Measurements from ENCODE around the gene CREB3L4. TPM values are rescaled to one million over a fixed set of nuclear protein-coding genes. Genes with fewer than 3 reads are reported as not detected.

Gene CREB3L4
- total and polyA plus RNA-seq, 2 experiments from 2014 or later = 4.3 to 4.4 TPM

GRCh38 chr1:154014154-154014907 is 46.6 kb downstream of the CREB3L4 start:
- 33 to 42% methylated on average over 3 of the region's 3 CpGs for WGBS, 2 experiments (ENCODE audit: low coverage in 1 of 2, low lambda C conversion rate in 2 of 2, missing lambda C conversion rate in 2 of 2)
- H3K4me2 ChIP-seq (ENCODE audit: unreplicated experiment) = no peak overlapping the region
- H2AFZ ChIP-seq = no peak overlapping the region
- H3K9me3 ChIP-seq (ENCODE audit: low read depth) = no peaks in the 10 kb centered on the region
- no peaks in the 10 kb centered on the region for H3K27me3 ChIP-seq (replicated peaks; ENCODE audit: insufficient read depth)
- no peak overlapping the region for H3K27ac ChIP-seq
- H3K9ac ChIP-seq = no peak overlapping the region
- no peaks in the 10 kb centered on the region for H3K79me2 ChIP-seq (ENCODE audit: insufficient read depth)
- H3K36me3 ChIP-seq (ENCODE audit: low read depth) = no peaks in the 10 kb centered on the region
- TF ChIP-seq EZH2phosphoT487 (IDR thresholded peaks at IDR 0.05; ENCODE audit: insufficient read depth, low read depth) (no peak), EZH2 (IDR thresholded peaks at IDR 0.05; ENCODE audit: insufficient read depth, poor library complexity, severe bottlenecking) (no peak)
- H3K4me3 ChIP-seq = no peak overlapping the region
- no peaks in the 10 kb centered on the region for H3K9me2 ChIP-seq (ENCODE audit: insufficient read depth)
- no peaks in the 10 kb centered on the region for H3F3A ChIP-seq (ENCODE audit: insufficient read depth)
- no peaks in the 10 kb centered on the region for H4K20me1 ChIP-seq (ENCODE audit: insufficient read depth)
- peaks cover 9% of the 10 kb centered on the region; the same call in 1 of the 2 replicates for H3K4me1 ChIP-seq (ENCODE audit: insufficient read depth)
- in situ Hi-C loops (cut with MboI) = no loop called here
- DNase-seq = peak; percentile 82

GRCh38 chr1:154019269-154019668 is 51.6 kb downstream of the CREB3L4 start:
- H3K9ac ChIP-seq = no peak overlapping the region
- DNase-seq = no peak
- TF ChIP-seq EZH2phosphoT487 (IDR thresholded peaks at IDR 0.05; ENCODE audit: insufficient read depth, low read depth) (no peak), EZH2 (IDR thresholded peaks at IDR 0.05; ENCODE audit: insufficient read depth, poor library complexity, severe bottlenecking) (no peak)
- no peak overlapping the region for H2AFZ ChIP-seq
- H3K4me3 ChIP-seq = no peak overlapping the region
- in situ Hi-C loops (cut with MboI) = no loop called here
- H3K79me2 ChIP-seq (ENCODE audit: insufficient read depth) = no peaks in the 10 kb centered on the region
- H3K4me2 ChIP-seq (ENCODE audit: unreplicated experiment) = no peak overlapping the region
- no peak overlapping the region for H3K27ac ChIP-seq
- WGBS, 2 experiments (ENCODE audit: low coverage in 1 of 2, low lambda C conversion rate in 2 of 2, missing lambda C conversion rate in 2 of 2) = 76 to 91% methylated on average over 4 of the region's 4 CpGs
- H4K20me1 ChIP-seq (ENCODE audit: insufficient read depth) = no peaks in the 10 kb centered on the region
- H3K36me3 ChIP-seq (ENCODE audit: low read depth) = no peaks in the 10 kb centered on the region
- H3K9me3 ChIP-seq (ENCODE audit: low read depth) = no peaks in the 10 kb centered on the region
- H3F3A ChIP-seq (ENCODE audit: insufficient read depth) = no peaks in the 10 kb centered on the region
- no peaks in the 10 kb centered on the region for H3K9me2 ChIP-seq (ENCODE audit: insufficient read depth)
- H3K27me3 ChIP-seq (replicated peaks; ENCODE audit: insufficient read depth) = no peaks in the 10 kb centered on the region
- H3K4me1 ChIP-seq (ENCODE audit: insufficient read depth) = peaks cover 6% of the 10 kb centered on the region; the same call in 1 of the 2 replicates

GRCh38 chr1:154019940-154020339 is 52.2 kb downstream of the CREB3L4 start:
- 79 to 83% methylated on average over 1 of the region's 1 CpG for WGBS, 2 experiments (ENCODE audit: low coverage in 1 of 2, low lambda C conversion rate in 2 of 2, missing lambda C conversion rate in 2 of 2)
- Histone ChIP-seq H3K79me2 (ENCODE audit: insufficient read depth) (no peaks in the 10 kb centered on the region), H4K20me1 (ENCODE audit: insufficient read depth) (no peaks in the 10 kb centered on the region), H3K4me1 (ENCODE audit: insufficient read depth) (no peaks in the 10 kb centered on the region), H3F3A (ENCODE audit: insufficient read depth) (no peaks in the 10 kb centered on the region), H3K36me3 (ENCODE audit: low read depth) (no peaks in the 10 kb centered on the region), H3K9me3 (ENCODE audit: low read depth) (no peaks in the 10 kb centered on the region), H2AFZ (no peak overlapping the region), H3K27me3 (replicated peaks; ENCODE audit: insufficient read depth) (no peaks in the 10 kb centered on the region), H3K27ac (no peak overlapping the region), H3K4me2 (ENCODE audit: unreplicated experiment) (no peak overlapping the region), H3K4me3 (no peak overlapping the region), H3K9ac (no peak overlapping the region), H3K9me2 (ENCODE audit: insufficient read depth) (no peaks in the 10 kb centered on the region)
- TF ChIP-seq EZH2 (IDR thresholded peaks at IDR 0.05; ENCODE audit: insufficient read depth, poor library complexity, severe bottlenecking) (no peak), EZH2phosphoT487 (IDR thresholded peaks at IDR 0.05; ENCODE audit: insufficient read depth, low read depth) (no peak)
- in situ Hi-C loops (cut with MboI) = no loop called here
- DNase-seq = no peak

Small RNA genes within 50 kb of the gene (microRNA-seq; reads per million reads assigned to microRNA genes)
- not detected for gene MIR6737 (ENCODE audit: borderline number of aligned reads)

Small RNA genes within 50 kb of the gene (small RNA-seq; reads per million reads assigned to genes)
- not detected for gene MIR6737 (ENCODE audit: low read depth, low replicate concordance)

Other genes starting within 250 kb of the CREB3L4 start
- 40.2 and 41.5 TPM in 2 replicates for gene INTS3, start 239.9 kb upstream of the CREB3L4 start, total RNA-seq (2014; rRNA removed; shearing (Covaris generic))
- gene INTS3, start 239.9 kb upstream of the CREB3L4 start, polyA plus RNA-seq (2016; fragmentation: Nextera tagmentation; extraction: Ambion mirVana) = 17.3 and 19.9 TPM in 2 replicates
- 8.8 and 11.4 TPM in 2 replicates for gene SLC27A3, start 192.5 kb upstream of the CREB3L4 start, total RNA-seq (2014; rRNA removed; shearing (Covaris generic))
- 5.6 and 9.2 TPM in 2 replicates for gene SLC27A3, start 192.5 kb upstream of the CREB3L4 start, polyA plus RNA-seq (2016; fragmentation: Nextera tagmentation; extraction: Ambion mirVana)
- gene GATAD2B, start 44.9 kb upstream of the CREB3L4 start, total RNA-seq (2014; rRNA removed; shearing (Covaris generic)) = 3.9 and 4.3 TPM in 2 replicates
- 3.2 and 3.3 TPM in 2 replicates for gene GATAD2B, start 44.9 kb upstream of the CREB3L4 start, polyA plus RNA-seq (2016; fragmentation: Nextera tagmentation; extraction: Ambion mirVana)
- gene DENND4B, start 21.2 kb upstream of the CREB3L4 start, total RNA-seq (2014; rRNA removed; shearing (Covaris generic)) = 3.9 and 17.5 TPM in 2 replicates
- 4.0 and 6.1 TPM in 2 replicates for gene DENND4B, start 21.2 kb upstream of the CREB3L4 start, polyA plus RNA-seq (2016; fragmentation: Nextera tagmentation; extraction: Ambion mirVana)
- 3.7 and 7.5 TPM in 2 replicates for gene CRTC2, start 9.3 kb upstream of the CREB3L4 start, total RNA-seq (2014; rRNA removed; shearing (Covaris generic))
- 16.7 and 21.0 TPM in 2 replicates for gene CRTC2, start 9.3 kb upstream of the CREB3L4 start, polyA plus RNA-seq (2016; fragmentation: Nextera tagmentation; extraction: Ambion mirVana)
- gene SLC39A1, start 4.4 kb upstream of the CREB3L4 start, total RNA-seq (2014; rRNA removed; shearing (Covaris generic)) = 120 and 141 TPM in 2 replicates
- gene SLC39A1, start 4.4 kb upstream of the CREB3L4 start, polyA plus RNA-seq (2016; fragmentation: Nextera tagmentation; extraction: Ambion mirVana) = 91.9 and 93.1 TPM in 2 replicates
- 189 and 242 TPM in 2 replicates for gene JTB, start 9.8 kb downstream of the CREB3L4 start, total RNA-seq (2014; rRNA removed; shearing (Covaris generic))
- gene JTB, start 9.8 kb downstream of the CREB3L4 start, polyA plus RNA-seq (2016; fragmentation: Nextera tagmentation; extraction: Ambion mirVana) = 183 and 186 TPM in 2 replicates
- 29.5 and 33.1 TPM in 2 replicates for gene RAB13, start 18.4 kb downstream of the CREB3L4 start, total RNA-seq (2014; rRNA removed; shearing (Covaris generic))
- 137 and 142 TPM in 2 replicates for gene RAB13, start 18.4 kb downstream of the CREB3L4 start, polyA plus RNA-seq (2016; fragmentation: Nextera tagmentation; extraction: Ambion mirVana)
- 1,144 and 1,614 TPM in 2 replicates for gene RPS27, start 22.9 kb downstream of the CREB3L4 start, total RNA-seq (2014; rRNA removed; shearing (Covaris generic))
- 1,497 and 1,552 TPM in 2 replicates for gene RPS27, start 22.9 kb downstream of the CREB3L4 start, polyA plus RNA-seq (2016; fragmentation: Nextera tagmentation; extraction: Ambion mirVana)
- 0.11 TPM in 1 of 2 replicates, not detected in the other for gene NUP210L, start 187.2 kb downstream of the CREB3L4 start, total RNA-seq (2014; rRNA removed; shearing (Covaris generic))
- not detected in 2 replicates for gene NUP210L, start 187.2 kb downstream of the CREB3L4 start, polyA plus RNA-seq (2016; fragmentation: Nextera tagmentation; extraction: Ambion mirVana)
- 578 and 599 TPM in 2 replicates for gene TPM3, start 224.2 kb downstream of the CREB3L4 start, total RNA-seq (2014; rRNA removed; shearing (Covaris generic))
- gene TPM3, start 224.2 kb downstream of the CREB3L4 start, polyA plus RNA-seq (2016; fragmentation: Nextera tagmentation; extraction: Ambion mirVana) = 557 and 570 TPM in 2 replicates
- gene CFAP141, start 238.4 kb downstream of the CREB3L4 start, total RNA-seq (2014; rRNA removed; shearing (Covaris generic)) = not detected in 2 replicates
- gene CFAP141, start 238.4 kb downstream of the CREB3L4 start, polyA plus RNA-seq (2016; fragmentation: Nextera tagmentation; extraction: Ambion mirVana) = not detected in 2 replicates

Measured in GM23248 (cell line).